GM18526 (cell line): ENCODE data around the gene TRIP10.
A peak's percentile ranks its signal among the peaks of the same experiment; 100 is the strongest.

Source experiments
- POLR2A ChIP-seq: IDR thresholded peaks from 3 replicates; pipeline ENCODE4 v1.6.1; 2011; ENCODE audit not compliant: insufficient read length; ENCODE audit errors: extremely low read depth

Gene TRIP10

GRCh38 chr19:6740589-6741343 is 1.3 kb downstream of the TRIP10 start:
- no peak for TF ChIP-seq POLR2A

GRCh38 chr19:6743066-6743465 is 3.6 kb downstream of the TRIP10 start:
- no peak for TF ChIP-seq POLR2A

GRCh38 chr19:6743714-6744380 is 4.4 kb downstream of the TRIP10 start:
- TF ChIP-seq POLR2A, result no peak

- no peak for TF ChIP-seq POLR2A
Measured at GRCh38 chr19:6744381-6745301, 5.2 kb downstream of the TRIP10 start.

GRCh38 chr19:6745965-6746364 is 6.5 kb downstream of the TRIP10 start:
- no peak for TF ChIP-seq POLR2A

- TF ChIP-seq POLR2A, result no peak
Measured at GRCh38 chr19:6750062-6750461, 10.6 kb downstream of the TRIP10 start.

GRCh38 chr19:6751189-6751588 is 11.7 kb downstream of the TRIP10 start:
- TF ChIP-seq POLR2A, result no peak

GRCh38 chr19:6752256-6753177 is 13.0 kb downstream of the TRIP10 start:
- TF ChIP-seq POLR2A, result no peak

- peak; percentile 17 for TF ChIP-seq POLR2A
Measured at GRCh38 chr19:6753178-6754031, 13.9 kb downstream of the TRIP10 start.

GRCh38 chr19:6754136-6754535 is 14.7 kb downstream of the TRIP10 start:
- no peak for TF ChIP-seq POLR2A

GRCh38 chr19:6754653-6755463 is 15.4 kb downstream of the TRIP10 start:
- TF ChIP-seq POLR2A, result no peak

- TF ChIP-seq POLR2A, result no peak
Measured at GRCh38 chr19:6760606-6761005, 21.1 kb downstream of the TRIP10 start.
